HG03520 (cell line): ENCODE data around the gene FAM171A1.

Experiments
- ATAC-seq: cut with Tn5 transposase; IDR thresholded peaks from one replicate; pipeline ENCODE4 v1.9.1; 2021; ENCODE audit warnings: mild to moderate bottlenecking, moderate library complexity; ENCODE audit not compliant: unreplicated experiment

The FAM171A1 gene

DNA sequence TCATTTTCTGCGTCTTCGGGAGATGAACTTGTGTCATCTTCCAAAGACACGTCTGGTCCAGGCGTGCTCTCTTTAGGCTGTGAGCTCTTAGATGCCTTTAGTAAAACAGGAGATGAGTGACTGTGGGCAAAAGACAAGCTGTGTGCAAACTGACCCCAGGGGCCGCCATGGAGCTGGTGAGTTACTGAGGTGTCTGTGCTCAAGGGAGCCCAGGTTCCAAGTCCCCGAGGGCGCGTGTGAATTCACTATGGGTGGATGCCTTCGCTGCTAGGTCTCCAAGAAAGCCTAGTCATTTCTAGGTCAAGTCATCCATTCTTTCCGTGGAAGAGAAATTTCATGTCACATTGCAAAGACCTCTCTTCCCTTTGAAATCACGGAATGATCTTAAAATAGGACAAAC lies 118.7 kb downstream of the FAM171A1 start:
- ATAC-seq = no peak

- no peak for ATAC-seq
These were observed 119.2 kb downstream of the FAM171A1 start for GRCh38 chr10:15251791-15252380.

DNA sequence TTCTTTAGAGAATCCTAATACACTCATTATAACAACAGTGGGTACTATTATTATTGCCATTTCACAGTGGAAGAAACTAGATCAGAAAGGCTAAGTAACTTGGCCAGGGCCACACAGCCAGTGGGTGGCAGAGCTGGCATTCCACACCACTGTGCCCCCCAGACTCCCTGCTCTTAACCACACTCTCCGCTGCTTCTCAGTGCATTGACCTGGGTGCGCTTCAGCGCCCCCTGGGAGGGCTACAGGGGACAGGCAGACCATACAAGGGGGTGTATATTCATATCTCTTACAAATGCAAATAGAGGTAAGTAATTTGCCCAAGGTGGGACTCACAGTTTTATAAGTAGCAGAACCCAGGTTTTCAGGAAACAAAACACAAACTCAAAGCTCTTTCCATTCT lies 125.6 kb downstream of the FAM171A1 start:
- ATAC-seq = peak; percentile 48

- ATAC-seq = no peak
These were observed 126.4 kb downstream of the FAM171A1 start for GRCh38 chr10:15244635-15245197.

- no peak for ATAC-seq
These were observed 128.7 kb downstream of the FAM171A1 start for GRCh38 chr10:15242261-15242840.

- no peak for ATAC-seq
These were observed 129.8 kb downstream of the FAM171A1 start for GRCh38 chr10:15241306-15241705.

GRCh38 chr10:15238555-15239335 lies 132.3 kb downstream of the FAM171A1 start:
- no peak for ATAC-seq

GRCh38 chr10:15237351-15237750 lies 133.7 kb downstream of the FAM171A1 start:
- ATAC-seq = no peak

- ATAC-seq = no peak
These were observed 134.7 kb downstream of the FAM171A1 start for GRCh38 chr10:15236340-15236739.

DNA sequence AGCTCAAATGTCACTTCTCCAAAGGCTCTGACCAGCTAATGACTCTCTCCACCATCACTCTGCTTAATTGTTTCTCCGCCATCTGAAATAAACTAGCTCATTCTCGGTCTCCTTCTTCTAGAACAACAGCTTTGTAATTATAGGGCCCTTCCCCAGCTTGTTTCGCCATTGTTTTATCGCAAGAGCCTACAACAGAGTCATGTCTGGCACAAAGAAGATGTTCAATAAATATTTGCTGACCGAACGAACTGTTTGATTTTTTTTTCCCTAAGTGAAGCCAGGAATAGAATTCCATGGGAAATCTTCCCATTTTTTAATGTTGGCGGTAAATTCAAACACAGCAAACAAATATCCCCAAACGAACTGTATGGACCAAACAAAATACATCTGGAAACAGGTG lies 138.8 kb downstream of the FAM171A1 start:
- no peak for ATAC-seq

GRCh38 chr10:15231426-15231825 lies 139.7 kb downstream of the FAM171A1 start:
- ATAC-seq = no peak

GRCh38 chr10:15230257-15230656 lies 140.8 kb downstream of the FAM171A1 start:
- ATAC-seq = no peak

DNA sequence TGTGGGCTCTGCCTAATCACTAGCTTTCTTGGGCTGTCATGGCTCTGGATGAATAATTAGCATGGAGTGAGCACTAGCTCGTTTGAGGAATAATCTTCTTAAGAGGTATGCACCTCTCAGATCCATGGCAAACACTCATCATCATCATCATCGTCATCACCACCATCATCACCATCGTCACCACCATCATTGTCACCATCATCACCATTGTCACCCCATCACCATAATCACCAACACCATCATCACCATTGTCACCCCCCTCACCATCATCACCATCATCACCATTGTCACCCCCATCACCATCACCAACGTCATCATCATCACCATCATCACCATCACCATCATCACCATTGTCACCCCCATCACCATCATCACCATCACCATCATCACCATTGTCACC lies 141.8 kb downstream of the FAM171A1 start:
- no peak for ATAC-seq

GRCh38 chr10:15228426-15228825 lies 142.7 kb downstream of the FAM171A1 start:
- no peak for ATAC-seq

- no peak for ATAC-seq
These were observed 143.3 kb downstream of the FAM171A1 start for GRCh38 chr10:15227611-15228372.

DNA sequence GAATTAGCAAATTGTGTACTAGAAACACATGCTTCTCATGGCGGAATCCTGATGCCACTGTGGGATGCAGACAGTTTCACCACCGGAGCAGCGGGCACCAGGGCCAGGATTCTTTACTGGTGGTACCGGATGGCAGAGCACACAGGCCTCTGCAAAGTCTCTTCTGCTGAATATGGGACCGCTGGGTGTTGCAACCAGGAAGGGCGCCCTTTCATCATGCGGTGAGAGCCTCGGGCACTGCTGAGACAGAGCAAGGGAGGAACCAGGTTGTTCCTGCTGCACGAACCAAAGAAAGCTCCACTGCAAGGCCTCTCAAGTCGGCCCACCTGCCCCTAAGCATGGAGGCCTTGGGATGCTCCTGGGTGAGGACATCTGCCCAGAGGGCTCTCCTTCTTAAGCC lies 145.6 kb downstream of the FAM171A1 start:
- no peak for ATAC-seq

- ATAC-seq = no peak
These were observed 146.1 kb downstream of the FAM171A1 start for GRCh38 chr10:15224948-15225347.

- ATAC-seq = no peak
These were observed 147.9 kb downstream of the FAM171A1 start for GRCh38 chr10:15223174-15223573.

- no peak for ATAC-seq
These were observed 148.6 kb downstream of the FAM171A1 start for GRCh38 chr10:15222511-15222910.

- ATAC-seq = no peak
These were observed 150.6 kb downstream of the FAM171A1 start for GRCh38 chr10:15220445-15220844.

DNA sequence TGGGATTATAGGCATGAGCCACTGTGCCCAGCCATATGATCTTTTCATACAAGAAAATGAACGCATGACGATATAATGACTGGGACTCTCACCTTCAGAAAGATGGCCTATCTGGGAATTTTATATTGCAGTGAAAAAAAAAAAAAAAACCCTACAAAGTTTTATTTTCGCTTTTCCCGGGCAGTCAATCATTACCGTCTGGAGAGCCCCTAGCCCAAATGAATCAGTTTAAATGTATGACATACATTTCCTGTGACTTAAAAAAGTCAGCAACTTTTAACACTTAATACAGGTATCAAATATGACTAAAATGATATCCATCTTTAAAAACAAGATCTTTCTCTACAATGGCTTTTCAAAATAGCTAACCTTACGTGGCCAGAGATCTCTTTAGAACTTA lies 154.4 kb downstream of the FAM171A1 start:
- ATAC-seq = no peak
